H1 (cell line): Measurements from ENCODE around the gene MPLKIP. TPM values are rescaled to one million over a fixed set of nuclear protein-coding genes. Genes with fewer than 3 reads are reported as not detected.

Experiments
- CTCF ChIA-PET: fragments of 300-600 bp; sonication (Branson Sonifier 250); formaldehyde crosslinking; loops from one replicate; lab custom pipeline; 2021; ENCODE audit not compliant: partially characterized antibody; lab: Charles Lee
- POLR2A ChIA-PET: fragments of 300-600 bp; sonication (Branson Sonifier 250); formaldehyde crosslinking; loops from one replicate; lab custom pipeline; 2021; ENCODE audit warnings: inconsistent platforms; ENCODE audit not compliant: partially characterized antibody; lab: Charles Lee
- DNase-seq, 2 experiments: peaks; one replicate each; pipeline versions ENCODE4 v3.0.0 to v3.0.0-alpha.2; 2010 to 2022; ENCODE audit warnings: low spot score in 2 of 2, low read depth in 1 of 2, mixed read lengths in 1 of 2
- FAIRE-seq: peaks from 2 replicates; lab custom pipeline; 2011; peaks lifted over from hg19 to GRCh38; lab: Jason Lieb, UNC
- H2AFZ ChIP-seq: 2 replicates; pipeline ENCODE4 v1.8.1; 2012; ENCODE audit warnings: low read length, inconsistent platforms
- H2AK5ac ChIP-seq: 2 replicates; pipeline ENCODE4 v1.6.1; 2013; ENCODE audit warnings: low read depth, low read length
- H2BK120ac ChIP-seq: replicated peaks from 2 replicates; pipeline ENCODE3; 2013; ENCODE audit warnings: low read depth, low read length, inconsistent platforms
- H2BK12ac ChIP-seq: 2 replicates; pipeline ENCODE4 v1.6.1; 2013; ENCODE audit warnings: low read depth, low read length
- H2BK15ac ChIP-seq: 2 replicates; pipeline ENCODE4 v1.6.1; 2013; ENCODE audit warnings: low read length
- H2BK20ac ChIP-seq: 2 replicates; pipeline ENCODE4 v1.6.1; 2013; ENCODE audit warnings: low read length
- H2BK5ac ChIP-seq: 2 replicates; pipeline ENCODE4 v1.6.1; 2013; ENCODE audit warnings: low read depth, low read length
- H3K14ac ChIP-seq: 2 replicates; pipeline ENCODE4 v1.6.1; 2013; ENCODE audit warnings: inconsistent platforms; ENCODE audit not compliant: insufficient read length
- H3K18ac ChIP-seq: 2 replicates; pipeline ENCODE4 v1.6.1; 2013; ENCODE audit warnings: low read length; ENCODE audit errors: extremely low read depth
- H3K23ac ChIP-seq: 2 replicates; pipeline ENCODE4 v1.6.1; 2013; ENCODE audit warnings: inconsistent platforms; ENCODE audit not compliant: insufficient read length
- H3K23me2 ChIP-seq: 2 replicates; pipeline ENCODE4 v1.6.1; 2013; ENCODE audit warnings: low read depth, low read length
- H3K27ac ChIP-seq: 2 replicates; pipeline ENCODE4 v1.6.1; 2011; ENCODE audit warnings: low read depth, low read length, inconsistent platforms
- H3K27me3 ChIP-seq, 4 experiments: replicated peaks in 1 of 4; 1 replicate in 1 of 4; 2 replicates in 3 of 4; pipeline versions ENCODE4 v1.6.1 to v1.8.1; 2011 to 2013; ENCODE audit warnings: low read length in 3 of 4, mild to moderate bottlenecking in 3 of 4, inconsistent platforms in 2 of 4, mixed read lengths in 2 of 4, moderate library complexity in 1 of 4; ENCODE audit not compliant: control insufficient read depth in 3 of 4, insufficient read depth in 3 of 4; ENCODE audit errors: extremely low read depth in 1 of 4
- H3K36me3 ChIP-seq, 4 experiments: 2 replicates each; pipeline versions ENCODE4 v1.6.1 to v1.8.1; 2011 to 2013; ENCODE audit warnings: mild to moderate bottlenecking in 4 of 4, low read length in 3 of 4, moderate library complexity in 2 of 4, control low read depth in 1 of 4, inconsistent platforms in 1 of 4; ENCODE audit not compliant: insufficient read depth in 4 of 4, control insufficient read depth in 2 of 4
- H3K4ac ChIP-seq: replicated peaks from 2 replicates; pipeline ENCODE3; 2013; ENCODE audit warnings: low read length, low read depth, mixed read lengths, inconsistent platforms; ENCODE audit not compliant: insufficient read length
- H3K4me1 ChIP-seq, 4 experiments: replicated peaks in 1 of 4; 1 replicate in 1 of 4; 2 replicates in 3 of 4; pipeline versions ENCODE4 v1.6.1 to v1.8.1; 2011 to 2013; ENCODE audit warnings: low read length in 3 of 4, inconsistent platforms in 2 of 4, mixed read lengths in 1 of 4; ENCODE audit not compliant: insufficient read depth in 4 of 4, control insufficient read depth in 3 of 4
- H3K4me2 ChIP-seq, 2 experiments: 2 replicates each; pipeline versions ENCODE4 v1.6.1 to v1.8.1; 2011 to 2013; ENCODE audit warnings: low read depth in 2 of 2, low read length in 2 of 2, control low read depth in 1 of 2, inconsistent platforms in 1 of 2, mild to moderate bottlenecking in 1 of 2; ENCODE audit not compliant: insufficient read depth in 1 of 2
- H3K4me3 ChIP-seq, 4 experiments: fragments of 200-600, 300-600 bp in 1 of 4; sonication (generic), shearing (Covaris generic), sonication (Bioruptor Twin) in 1 of 4; 2 replicates each; pipeline versions ENCODE4 v1.5.1 to v1.8.1; 2011 to 2016; ENCODE audit warnings: low read length in 4 of 4, low read depth in 3 of 4, control low read depth in 2 of 4, inconsistent platforms in 2 of 4, mild to moderate bottlenecking in 2 of 4, mixed read lengths in 1 of 4, moderate library complexity in 1 of 4; ENCODE audit not compliant: insufficient read depth in 2 of 4; ENCODE audit errors: extremely low read depth in 1 of 4
- H3K56ac ChIP-seq: replicated peaks from 2 replicates; pipeline ENCODE3; 2013; ENCODE audit warnings: low read depth, mild to moderate bottlenecking, mixed read lengths, low read length, inconsistent platforms; ENCODE audit not compliant: insufficient read length
- H3K79me1 ChIP-seq: 2 replicates; pipeline ENCODE4 v1.6.1; 2013; ENCODE audit warnings: low read depth, low read length, control low read depth
- H3K79me2 ChIP-seq, 2 experiments: 2 replicates each; pipeline versions ENCODE4 v1.6.1 to v1.8.1; 2012 to 2013; ENCODE audit warnings: low read length in 2 of 2, mild to moderate bottlenecking in 2 of 2, inconsistent platforms in 1 of 2; ENCODE audit not compliant: insufficient read depth in 2 of 2, control insufficient read depth in 1 of 2
- H3K9ac ChIP-seq, 4 experiments: replicated peaks in 1 of 4; 1 replicate in 1 of 4; 2 replicates in 3 of 4; pipeline versions ENCODE4 v1.6.1 to v1.8.1; 2011 to 2013; ENCODE audit warnings: low read depth in 3 of 4, low read length in 3 of 4, control low read depth in 2 of 4, mild to moderate bottlenecking in 2 of 4, moderate library complexity in 2 of 4, inconsistent platforms in 1 of 4; ENCODE audit errors: extremely low read depth in 1 of 4
- H3K9me3 ChIP-seq, 2 experiments: 2 replicates each; pipeline versions ENCODE4 v1.6.1 to v1.8.1; 2012 to 2013; ENCODE audit warnings: mild to moderate bottlenecking in 2 of 2, moderate library complexity in 2 of 2, control low read depth in 1 of 2, inconsistent platforms in 1 of 2, low read depth in 1 of 2, low read length in 1 of 2, mixed read lengths in 1 of 2; ENCODE audit not compliant: insufficient read depth in 2 of 2
- H4K20me1 ChIP-seq, 2 experiments: replicated peaks in 1 of 2; 2 replicates each; pipeline versions ENCODE3 to v1.8.1; 2011 to 2013; ENCODE audit warnings: inconsistent platforms in 2 of 2, low read length in 2 of 2, mild to moderate bottlenecking in 1 of 2; ENCODE audit not compliant: insufficient read depth in 2 of 2, control insufficient read depth in 1 of 2
- H4K5ac ChIP-seq: 2 replicates; pipeline ENCODE4 v1.6.1; 2013; ENCODE audit warnings: low read length, low read depth, mixed read lengths, inconsistent platforms; ENCODE audit not compliant: insufficient read length
- H4K8ac ChIP-seq: 2 replicates; pipeline ENCODE4 v1.8.0; 2013; ENCODE audit warnings: mild to moderate bottlenecking, moderate library complexity, low read length, inconsistent platforms; ENCODE audit not compliant: insufficient read depth; ENCODE audit errors: extremely low read depth
- H4K91ac ChIP-seq: replicated peaks from 2 replicates; pipeline ENCODE3; 2013; ENCODE audit warnings: low read length, mixed read lengths, inconsistent platforms; ENCODE audit not compliant: insufficient read length
- ASH2L ChIP-seq: fragments of 200-600, 300-600 bp; sonication (generic); IDR thresholded peaks from one replicate; pipeline ENCODE4 v1.7.1; 2017; ENCODE audit warnings: low read length
- CBX5 ChIP-seq: fragments of 300-800, 300-1000 bp; sonication (generic); IDR thresholded peaks from 2 replicates; pipeline ENCODE4 v1.7.1; 2016; ENCODE audit warnings: antibody characterized with exemption, low read length, low read depth
- KDM4A ChIP-seq: IDR thresholded peaks from one replicate; pipeline ENCODE4 v1.7.1; 2012; ENCODE audit warnings: low read depth, mild to moderate bottlenecking, moderate library complexity, low read length, inconsistent platforms; ENCODE audit not compliant: severe bottlenecking
- PHF8 ChIP-seq: fragments of 200-600 bp; sonication (generic); conservative IDR thresholded peaks from 2 replicates; pipeline ENCODE4 v1.7.1; 2012; ENCODE audit warnings: low read depth, mild to moderate bottlenecking, inconsistent platforms, low read length, moderate library complexity
- RAD21 ChIP-seq, 2 experiments: IDR thresholded peaks in 1 of 2; conservative IDR thresholded peaks in 1 of 2; 2 replicates each; pipeline ENCODE4 v1.6.1; 2011; ENCODE audit warnings: low read depth in 2 of 2, low read length in 2 of 2, improper control_type of control experiment in 1 of 2, inconsistent platforms in 1 of 2, mild to moderate bottlenecking in 1 of 2, moderate library complexity in 1 of 2
- SIX5 ChIP-seq: IDR thresholded peaks from 2 replicates; pipeline ENCODE4 v1.6.1; 2011; ENCODE audit warnings: mild to moderate bottlenecking, low read depth, low read length
- SRF ChIP-seq: IDR thresholded peaks from 2 replicates; pipeline ENCODE4 v1.6.1; 2011; ENCODE audit warnings: mild to moderate bottlenecking, low read depth, low read length, moderate library complexity
- TCF12 ChIP-seq: IDR thresholded peaks from 2 replicates; pipeline ENCODE4 v1.6.1; 2011; ENCODE audit warnings: low read depth, mild to moderate bottlenecking, low read length
- WGBS, 2 experiments: shearing (Covaris generic) in 1 of 2; methylation state at CpG; one replicate each; pipeline versions ENCODE4 v1.1.6 to v1.1.7; 2013 to 2015; ENCODE audit warnings: low lambda C conversion rate in 2 of 2, mixed read lengths in 2 of 2, inconsistent platforms in 1 of 2, low coverage in 1 of 2, missing lambda C conversion rate in 1 of 2; ENCODE audit not compliant: insufficient replicate concordance in 2 of 2, insufficient coverage in 1 of 2, insufficient read length in 1 of 2; ENCODE audit errors: extremely low coverage in 1 of 2, missing lambda C conversion rate in 1 of 2; 5-methylcytosine and 5-hydroxymethylcytosine counted together
- polyA plus RNA-seq, 7 experiments: library from polyadenylated mRNA; depleted of rRNA in 3 of 7; stranded (reverse) in 5 of 7; unstranded in 2 of 7; fragments of >200 nt in 5 of 7; fragments of 200-250 nt in 2 of 7; gene quantifications; 1 replicate in 5 of 7; 2 replicates in 1 of 7; 4 replicates in 1 of 7; pipeline versions ENCODE4 v1.2.1 to v1.2.3, GENCODE V29; 2011 to 2013; ENCODE audit warnings: missing spikeins in 2 of 7, mixed read lengths in 2 of 7
- total RNA-seq: library from RNA; stranded (reverse); fragmentation: NEBNext Ultra II Directional; extraction: Animal tissue kit (Norgen Biotek cat#: 25700); gene quantifications from 2 replicates; pipeline ENCODE4 v1.2.1, GENCODE V29; 2021
- TF ChIP-seq, protein P1 (sequence below), 3 experiments: IDR thresholded peaks; 1 replicate in 2 of 3; 2 replicates in 1 of 3; pipeline versions ENCODE4 v1.5.1 to v1.6.1; 2011; ENCODE audit warnings: low read length in 3 of 3, mild to moderate bottlenecking in 3 of 3, inconsistent platforms in 2 of 3, low read depth in 1 of 3, moderate library complexity in 1 of 3; ENCODE audit not compliant: insufficient read depth in 1 of 3; ENCODE audit errors: control extremely low read depth in 1 of 3

MPLKIP gene
- total and polyA plus RNA-seq, 2 of the 8 experiments (the other 6 are each of a cell fraction or from before 2014, with no cell fraction given): 57.2 to 73.4 TPM

DNA sequence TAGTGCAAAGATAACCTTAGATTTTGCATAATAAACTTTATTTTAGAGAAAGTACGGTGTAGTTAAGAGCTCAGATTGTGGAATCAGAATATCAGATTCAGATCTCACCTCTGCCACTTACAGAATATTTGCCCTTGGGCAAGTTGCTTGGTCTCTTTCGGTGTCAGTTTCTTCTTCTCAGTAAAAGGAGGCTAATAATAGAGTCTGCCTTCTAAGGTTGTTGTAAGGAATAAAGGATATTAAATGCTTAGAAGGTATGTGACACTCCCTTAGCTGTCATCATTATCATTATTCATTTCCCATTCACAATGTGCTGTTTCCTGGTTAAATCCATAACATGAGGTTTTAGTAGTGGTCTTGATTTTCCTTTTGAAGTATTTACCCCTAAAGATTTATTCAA is 42.2 kb downstream of the MPLKIP start:
- FAIRE-seq: no peak
- 84% methylated on average over 2 of the region's 2 CpGs; no CpG with 5 or more reads in 1 of the 2 experiments for WGBS, 2 experiments
- H2BK15ac ChIP-seq: no peak overlapping the region
- no peak for TF ChIP-seq SRF
- TF ChIP-seq, protein P1, sequence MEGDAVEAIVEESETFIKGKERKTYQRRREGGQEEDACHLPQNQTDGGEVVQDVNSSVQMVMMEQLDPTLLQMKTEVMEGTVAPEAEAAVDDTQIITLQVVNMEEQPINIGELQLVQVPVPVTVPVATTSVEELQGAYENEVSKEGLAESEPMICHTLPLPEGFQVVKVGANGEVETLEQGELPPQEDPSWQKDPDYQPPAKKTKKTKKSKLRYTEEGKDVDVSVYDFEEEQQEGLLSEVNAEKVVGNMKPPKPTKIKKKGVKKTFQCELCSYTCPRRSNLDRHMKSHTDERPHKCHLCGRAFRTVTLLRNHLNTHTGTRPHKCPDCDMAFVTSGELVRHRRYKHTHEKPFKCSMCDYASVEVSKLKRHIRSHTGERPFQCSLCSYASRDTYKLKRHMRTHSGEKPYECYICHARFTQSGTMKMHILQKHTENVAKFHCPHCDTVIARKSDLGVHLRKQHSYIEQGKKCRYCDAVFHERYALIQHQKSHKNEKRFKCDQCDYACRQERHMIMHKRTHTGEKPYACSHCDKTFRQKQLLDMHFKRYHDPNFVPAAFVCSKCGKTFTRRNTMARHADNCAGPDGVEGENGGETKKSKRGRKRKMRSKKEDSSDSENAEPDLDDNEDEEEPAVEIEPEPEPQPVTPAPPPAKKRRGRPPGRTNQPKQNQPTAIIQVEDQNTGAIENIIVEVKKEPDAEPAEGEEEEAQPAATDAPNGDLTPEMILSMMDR (IDR thresholded peaks at IDR 0.05; ENCODE audit: control extremely low read depth in 1 of 3, insufficient read depth in 1 of 3, low read depth in 1 of 3, low read length in 3 of 3): no peak
- no peak for TF ChIP-seq ASH2L
- TF ChIP-seq SIX5: no peak
- TF ChIP-seq KDM4A: no peak
- no peak for TF ChIP-seq TCF12
- TF ChIP-seq CBX5: no peak
- TF ChIP-seq PHF8: no peak
- no peak for TF ChIP-seq RAD21 (IDR thresholded peaks at IDR 0.05 in 1 of 2, conservative IDR thresholded peaks at IDR 0.05 in 1 of 2; ENCODE audit: low read depth in 2 of 2, low read length in 2 of 2)

More for the DNA sequence above, 42.2 kb downstream of the MPLKIP start:
- POLR2A ChIA-PET: no interaction called here
- Histone ChIP-seq H3K56ac (no peak overlapping the region), H3K4ac (no peak overlapping the region), H3K4me3 (no peak overlapping the region), H3K27ac (no peak overlapping the region), H3K79me2 (no peaks in the 10 kb centered on the region), H3K18ac (no peak overlapping the region), H3K27me3 (no peaks in the 10 kb centered on the region), H3K9me3 (no peaks in the 10 kb centered on the region), H2AFZ (no peak overlapping the region), H3K23ac (no peak overlapping the region), H4K8ac (no peak overlapping the region), H3K36me3 (peaks cover 7 to 39% (median 22%) of the 10 kb centered on the region in 4 experiments; a peak in 7 of 8 replicates), H3K23me2 (no peaks in the 10 kb centered on the region; the same call in 1 of the 2 replicates), H3K14ac (no peak overlapping the region), H2BK12ac (no peak overlapping the region), H4K20me1 (peaks cover 0 to 2% of the 10 kb centered on the region in 2 experiments), H2AK5ac (no peak overlapping the region), H3K79me1 (no peaks in the 10 kb centered on the region), H2BK20ac (no peak overlapping the region), H2BK5ac (no peak overlapping the region), H3K4me1 (peaks cover 0 to 4% (median 2%) of the 10 kb centered on the region in 4 experiments; a peak in 4 of 7 replicates), H2BK120ac (no peak overlapping the region), H3K4me2 (no peak overlapping the region), H4K91ac (no peak overlapping the region), H4K5ac (no peak overlapping the region), H3K9ac (no peak overlapping the region)
- no peak for DNase-seq
- CTCF ChIA-PET: interaction anchor here (0.7 kb wide), 2 partner anchors 191 to 262 kb away, joined by 3 read pairs; no protein-coding TSS in a partner anchor
